Tibial artery (tissue), 4 donors: ENCODE results near the gene ARMCX6.
"Not testable (repeated sequence)": the region's sequence is repeated elsewhere in the genome, so short reads cannot be mapped to it uniquely, and the experiment has no call there.

Experiments used
- DNase-seq, 2 donors: peaks; one replicate each; pipeline ENCODE4 v3.0.0-alpha.2; 2019
- H3K27ac ChIP-seq, 2 donors: fragments of 200-600 bp; sonication (generic) in 1 of 2; 1 replicate in 1 of 2; 2 replicates in 1 of 2; pipeline ENCODE4 v1.5.1; 2018 to 2019; ENCODE audit warnings: mild to moderate bottlenecking in 1 of 2
- H3K27me3 ChIP-seq, 2 donors: fragments of 200-600 bp; sonication (generic) in 1 of 2; one replicate each; pipeline versions ENCODE4 v1.5.1 to v1.6.0; 2016 to 2019
- H3K36me3 ChIP-seq, 3 donors: fragments of 200-600 bp; sonication (generic) in 2 of 3; one replicate each; pipeline ENCODE4 v1.5.1; 2016 to 2019; ENCODE audit warnings: mild to moderate bottlenecking in 2 of 3
- H3K4me1 ChIP-seq, 4 donors: fragments of 200-600 bp; sonication (generic) in 2 of 4; 1 replicate in 3 of 4; 2 replicates in 1 of 4; pipeline ENCODE4 v1.5.1; 2016 to 2019
- H3K4me3 ChIP-seq, 2 donors: fragments of 200-600 bp; sonication (generic) in 1 of 2; 1 replicate in 1 of 2; 2 replicates in 1 of 2; pipeline ENCODE4 v1.5.1; 2018 to 2019; ENCODE audit warnings: mild to moderate bottlenecking in 2 of 2
- H3K9me3 ChIP-seq, 3 donors: fragments of 200-600 bp; sonication (generic) in 1 of 3; one replicate each; pipeline ENCODE4 v1.5.1; 2016 to 2019
- CTCF ChIP-seq, 2 experiments: fragments of 200-600 bp in 1 of 2; fragments of 450-650 bp in 1 of 2; IDR thresholded peaks; one replicate each; pipeline ENCODE4 v1.5.1; 2017 to 2019; ENCODE audit warnings: antibody characterized with exemption in 2 of 2, mild to moderate bottlenecking in 1 of 2, moderate library complexity in 1 of 2
- intact Hi-C: fragments of 100-400 bp; cut with DNase I; formaldehyde crosslinking; loops from one replicate; pipeline ENCODE4 v1.15.0; 2023; ENCODE audit warnings: low total_unique reads

ARMCX6 gene

GRCh38 chrX:101655534-101655933 lies 37.7 kb upstream of the ARMCX6 start:
- no peak for DNase-seq
- Histone ChIP-seq H3K9me3 (no peaks in the 10 kb centered on the region), H3K27ac (no peak overlapping the region), H3K36me3 (peaks cover 4 to 13% (median 10%) of the 10 kb centered on the region in 3 donors), H3K4me3 (no peak overlapping the region), H3K4me1 (peaks cover 0 to 17% (median 4%) of the 10 kb centered on the region in 4 donors), H3K27me3 (no peaks in the 10 kb centered on the region)
- TF ChIP-seq CTCF (IDR thresholded peaks at IDR 0.05): no peak
- intact Hi-C loops: no loop called here

- H3K9me3 ChIP-seq, H3K27me3 ChIP-seq, intact Hi-C loops, DNase-seq, H3K4me3 ChIP-seq, H3K4me1 ChIP-seq, H3K27ac ChIP-seq, H3K36me3 ChIP-seq: not testable (repeated sequence)
Measured at GRCh38 chrX:101647716-101648115, 29.9 kb upstream of the ARMCX6 start.

- H3K4me1 ChIP-seq: no peaks in the 10 kb centered on the region
- H3K27ac ChIP-seq: no peak overlapping the region
- no peak for TF ChIP-seq CTCF (IDR thresholded peaks at IDR 0.05)
- H3K9me3 ChIP-seq: no peaks in the 10 kb centered on the region
- no peak overlapping the region for H3K4me3 ChIP-seq
- intact Hi-C loops: no loop called here
- H3K27me3 ChIP-seq: no peaks in the 10 kb centered on the region
- no peak for DNase-seq
- H3K36me3 ChIP-seq: no peaks in the 10 kb centered on the region
Measured at GRCh38 chrX:101642093-101642492, 24.3 kb upstream of the ARMCX6 start.

GRCh38 chrX:101639583-101639982 lies 21.8 kb upstream of the ARMCX6 start:
- Histone ChIP-seq H3K27me3 (no peaks in the 10 kb centered on the region), H3K36me3 (no peaks in the 10 kb centered on the region), H3K27ac (no peak overlapping the region), H3K4me3 (no peak overlapping the region), H3K9me3 (no peaks in the 10 kb centered on the region), H3K4me1 (no peaks in the 10 kb centered on the region)
- intact Hi-C loops: no loop called here
- TF ChIP-seq CTCF (IDR thresholded peaks at IDR 0.05): no peak
- DNase-seq: no peak

GRCh38 chrX:101619364-101619763 lies 1.6 kb upstream of the ARMCX6 start:
- H3K9me3 ChIP-seq: no peaks in the 10 kb centered on the region
- no peak overlapping the region for H3K4me3 ChIP-seq
- DNase-seq: no peak
- intact Hi-C loops: no loop called here
- no peak overlapping the region for H3K27ac ChIP-seq
- no peak for TF ChIP-seq CTCF (IDR thresholded peaks at IDR 0.05)
- peaks cover 0 to 14% (median 0%) of the 10 kb centered on the region in 4 donors for H3K4me1 ChIP-seq
- no peaks in the 10 kb centered on the region for H3K27me3 ChIP-seq
- no peaks in the 10 kb centered on the region for H3K36me3 ChIP-seq

- DNase-seq: no peak
- intact Hi-C loops: no loop called here
- Histone ChIP-seq H3K36me3 (no peaks in the 10 kb centered on the region), H3K9me3 (no peaks in the 10 kb centered on the region), H3K4me3 (no peak overlapping the region), H3K27me3 (no peaks in the 10 kb centered on the region), H3K27ac (no peak overlapping the region), H3K4me1 (no peaks in the 10 kb centered on the region)
- no peak for TF ChIP-seq CTCF (IDR thresholded peaks at IDR 0.05)
Measured at GRCh38 chrX:101605728-101606127, 12.1 kb downstream of the ARMCX6 start.
